ENCODE measurements around the gene PIGK. TPM values are rescaled to one million over a fixed set of nuclear protein-coding genes. Genes with fewer than 3 reads are reported as not detected.

The PIGK gene
- total RNA-seq, 1 experiment from 2014 or later: 22.9 TPM

- ChIA-PET CTCF (no interaction called here), POLR2A (no interaction called here)
- H3K36me3 Mint-ChIP-seq (ENCODE audit: insufficient read depth, unreplicated experiment): peaks cover 2% of the 10 kb centered on the region
- no peak for TF ChIP-seq CTCF (IDR thresholded peaks at IDR 0.05; ENCODE audit: unreplicated experiment)
- no peak overlapping the region for H3K27ac Mint-ChIP-seq (ENCODE audit: low read depth, unreplicated experiment)
- H3K27me3 Mint-ChIP-seq (ENCODE audit: insufficient read depth, unreplicated experiment): no peaks in the 10 kb centered on the region
- intact Hi-C loops (cut with micrococcal nuclease): no loop called here
- DNase-seq (ENCODE audit: unreplicated experiment): no peak
- H3K4me3 Mint-ChIP-seq (ENCODE audit: unreplicated experiment): no peak overlapping the region
- BruUV-seq (replicated peaks): no TSS peak
- H3K9me3 Mint-ChIP-seq (ENCODE audit: unreplicated experiment): no peaks in the 10 kb centered on the region
- H3K4me1 Mint-ChIP-seq (ENCODE audit: insufficient read depth, unreplicated experiment): no peaks in the 10 kb centered on the region
Measured at GRCh38 chr1:77200806-77201205, 18.4 kb downstream of the PIGK start.

DNA sequence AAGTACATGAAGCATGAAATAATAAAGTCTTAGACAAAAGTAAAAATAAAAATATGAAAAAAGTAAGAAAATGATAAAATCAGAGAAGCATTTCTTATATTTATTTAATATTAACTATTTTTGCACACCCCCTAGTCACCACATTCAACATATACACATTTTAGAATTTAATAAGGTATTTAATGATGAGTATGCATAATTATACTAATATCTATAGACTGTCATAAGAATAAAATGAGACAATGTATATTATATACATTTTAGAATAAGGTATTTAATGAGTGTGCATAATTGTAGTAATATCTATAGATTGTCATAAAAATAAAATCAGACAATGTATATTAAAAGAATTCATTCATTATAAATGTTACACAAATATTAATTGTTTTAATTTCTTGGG is 18.9 kb downstream of the PIGK start:
- ChIA-PET POLR2A (no interaction called here), CTCF (interaction anchor here (0.7 kb wide), 1 partner anchor 336 kb away, joined by 5 read pairs; no protein-coding TSS in a partner anchor)
- no peak overlapping the region for H3K27ac Mint-ChIP-seq (ENCODE audit: low read depth, unreplicated experiment)

DNA sequence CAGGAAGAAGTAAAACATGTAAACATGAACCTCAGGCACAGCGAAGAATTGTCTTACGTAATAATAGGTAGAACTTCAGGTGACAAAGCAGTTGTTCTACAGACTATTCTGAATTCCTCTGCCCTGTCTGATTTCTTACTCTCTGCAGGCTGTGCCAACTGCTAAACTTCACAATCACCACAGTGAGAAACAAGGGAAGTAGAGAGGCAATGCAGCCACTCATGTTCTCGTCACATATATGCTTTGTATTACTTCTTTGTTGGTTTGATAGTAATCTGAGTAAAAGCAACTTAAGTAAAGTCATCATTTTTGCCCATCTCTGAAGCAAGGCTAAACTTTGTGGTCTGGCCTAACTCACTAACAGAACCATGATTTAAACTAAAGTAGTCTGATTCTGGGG is 21.9 kb downstream of the PIGK start:
- Mint-ChIP-seq H3K9me3 (ENCODE audit: unreplicated experiment) (no peaks in the 10 kb centered on the region), H3K36me3 (ENCODE audit: insufficient read depth, unreplicated experiment) (no peaks in the 10 kb centered on the region), H3K4me3 (ENCODE audit: unreplicated experiment) (no peak overlapping the region), H3K4me1 (ENCODE audit: insufficient read depth, unreplicated experiment) (no peaks in the 10 kb centered on the region), H3K27ac (ENCODE audit: low read depth, unreplicated experiment) (no peak overlapping the region), H3K27me3 (ENCODE audit: insufficient read depth, unreplicated experiment) (no peaks in the 10 kb centered on the region)
- no TSS peak for BruUV-seq (replicated peaks)
- POLR2A ChIA-PET: no interaction called here
- CTCF ChIA-PET: no interaction called here
- TF ChIP-seq CTCF (IDR thresholded peaks at IDR 0.05; ENCODE audit: unreplicated experiment): no peak
- DNase-seq (ENCODE audit: unreplicated experiment): no peak
- intact Hi-C loops (cut with micrococcal nuclease): no loop called here

More for the DNA sequence above, 18.9 kb downstream of the PIGK start:
- Mint-ChIP-seq H3K27me3 (ENCODE audit: insufficient read depth, unreplicated experiment) (no peaks in the 10 kb centered on the region), H3K9me3 (ENCODE audit: unreplicated experiment) (no peaks in the 10 kb centered on the region), H3K4me1 (ENCODE audit: insufficient read depth, unreplicated experiment) (no peaks in the 10 kb centered on the region), H3K36me3 (ENCODE audit: insufficient read depth, unreplicated experiment) (no peaks in the 10 kb centered on the region), H3K4me3 (ENCODE audit: unreplicated experiment) (no peak overlapping the region)
- BruUV-seq (replicated peaks): no TSS peak
- TF ChIP-seq CTCF (IDR thresholded peaks at IDR 0.05; ENCODE audit: unreplicated experiment): no peak
- DNase-seq (ENCODE audit: unreplicated experiment): no peak
- intact Hi-C loops (cut with micrococcal nuclease): no loop called here

DNA sequence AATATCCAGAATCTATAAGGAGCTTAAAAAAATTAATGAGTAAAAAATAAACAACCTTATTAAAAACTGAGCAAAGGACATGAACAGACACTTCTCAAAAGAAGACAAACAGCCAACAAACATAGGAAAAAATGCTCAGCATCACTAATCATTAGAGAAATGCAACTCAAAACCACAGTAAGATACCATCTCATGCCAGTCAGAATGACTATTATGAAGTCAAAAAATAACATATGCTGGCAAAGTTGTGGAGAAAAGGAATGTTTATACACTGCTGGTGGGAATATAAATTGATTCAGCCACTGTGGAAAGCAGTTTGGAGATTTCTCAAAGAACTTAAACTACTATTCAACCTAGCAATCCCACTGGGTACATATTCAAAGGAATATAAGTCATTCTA is 25.3 kb downstream of the PIGK start:
- Mint-ChIP-seq H3K4me1 (ENCODE audit: insufficient read depth, unreplicated experiment) (no peaks in the 10 kb centered on the region), H3K36me3 (ENCODE audit: insufficient read depth, unreplicated experiment) (no peaks in the 10 kb centered on the region), H3K27ac (ENCODE audit: low read depth, unreplicated experiment) (no peak overlapping the region), H3K27me3 (ENCODE audit: insufficient read depth, unreplicated experiment) (no peaks in the 10 kb centered on the region), H3K9me3 (ENCODE audit: unreplicated experiment) (no peaks in the 10 kb centered on the region), H3K4me3 (ENCODE audit: unreplicated experiment) (no peak overlapping the region)
- intact Hi-C loops (cut with micrococcal nuclease): no loop called here
- ChIA-PET POLR2A (no interaction called here), CTCF (interaction anchor here (0.6 kb wide), 1 partner anchor 170 kb away, joined by 4 read pairs; no protein-coding TSS in a partner anchor)
- DNase-seq (ENCODE audit: unreplicated experiment): no peak
- TF ChIP-seq CTCF (IDR thresholded peaks at IDR 0.05; ENCODE audit: unreplicated experiment): no peak
- no TSS peak for BruUV-seq (replicated peaks)

All from MCF 10A (cell line).